HG02943 (cell line): ENCODE data around the gene NTF4.
"Not testable (repeated sequence)": the region's sequence is repeated elsewhere in the genome, so short reads cannot be mapped to it uniquely, and the experiment has no call there.

ENCODE experiments used
- ATAC-seq: cut with Tn5 transposase; IDR thresholded peaks from one replicate; pipeline ENCODE4 v1.9.1; 2021; ENCODE audit warnings: mild to moderate bottlenecking, low read depth, moderate library complexity; ENCODE audit not compliant: unreplicated experiment

NTF4 gene

DNA sequence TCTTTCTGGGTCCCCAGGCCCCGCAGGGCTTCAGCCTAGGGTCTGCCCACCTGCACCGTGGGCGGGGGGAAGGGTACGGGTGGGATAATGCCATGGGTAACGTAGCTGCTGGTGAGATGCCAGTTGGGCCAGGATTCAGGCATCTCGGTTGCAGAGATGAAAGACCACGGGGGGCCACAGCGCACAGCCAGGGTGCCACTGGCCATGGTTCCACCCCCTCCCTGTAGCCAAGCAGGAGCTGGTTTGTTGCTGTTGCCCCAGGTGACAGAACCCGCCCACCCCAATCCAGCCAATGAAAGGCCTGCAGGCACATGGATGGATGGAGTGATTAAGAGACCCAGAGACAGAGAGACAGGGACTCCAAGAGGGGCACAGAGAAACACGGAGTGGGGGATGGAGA lies 6.1 kb downstream of the NTF4 start:
- no peak for ATAC-seq

GRCh38 chr19:49057636-49058234 lies 6.9 kb downstream of the NTF4 start, which contains the start of gene CGB7:
Gene CGB7 (minus strand): TSS chr19:49057749. CDS start chr19:49055375, 2,374 bp downstream.
- no peak for ATAC-seq

DNA sequence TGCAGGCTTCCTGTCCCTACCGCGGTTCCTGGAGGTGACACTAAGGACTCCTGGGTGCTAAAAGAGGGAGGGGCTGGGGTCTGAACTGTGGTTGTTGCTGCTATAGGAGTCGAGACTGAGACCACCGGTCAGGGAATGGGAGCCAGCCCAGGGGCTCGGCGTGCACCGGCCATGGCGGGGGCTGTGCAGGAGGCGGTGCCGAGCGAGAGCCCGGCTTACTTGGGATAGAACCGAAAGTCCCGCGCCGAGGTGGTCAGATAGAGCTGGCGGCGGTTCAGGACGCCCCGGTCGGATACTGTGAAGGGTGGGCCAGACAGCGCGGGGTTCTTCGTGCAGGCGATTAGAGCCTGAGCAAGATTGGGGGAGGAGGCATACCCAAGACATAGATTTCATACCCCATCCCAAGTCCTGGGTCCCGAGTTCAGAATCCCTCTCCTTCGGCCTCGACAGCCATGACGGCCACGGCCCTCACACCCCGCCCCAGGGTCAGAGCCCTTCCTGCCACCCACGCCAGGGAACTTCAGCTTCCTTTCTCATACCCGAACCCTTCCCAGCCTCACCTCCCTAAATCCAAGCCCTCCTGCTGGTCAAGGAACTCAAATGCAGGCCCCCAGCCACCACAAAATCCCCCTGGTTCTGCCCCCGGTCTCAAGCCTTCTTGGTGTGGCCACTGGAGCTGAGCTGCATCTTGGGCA lies 7.6 kb downstream of the NTF4 start:
- ATAC-seq, result not testable (repeated sequence)

GRCh38 chr19:49056101-49056901 lies 8.3 kb downstream of the NTF4 start:
- no peak for ATAC-seq

DNA sequence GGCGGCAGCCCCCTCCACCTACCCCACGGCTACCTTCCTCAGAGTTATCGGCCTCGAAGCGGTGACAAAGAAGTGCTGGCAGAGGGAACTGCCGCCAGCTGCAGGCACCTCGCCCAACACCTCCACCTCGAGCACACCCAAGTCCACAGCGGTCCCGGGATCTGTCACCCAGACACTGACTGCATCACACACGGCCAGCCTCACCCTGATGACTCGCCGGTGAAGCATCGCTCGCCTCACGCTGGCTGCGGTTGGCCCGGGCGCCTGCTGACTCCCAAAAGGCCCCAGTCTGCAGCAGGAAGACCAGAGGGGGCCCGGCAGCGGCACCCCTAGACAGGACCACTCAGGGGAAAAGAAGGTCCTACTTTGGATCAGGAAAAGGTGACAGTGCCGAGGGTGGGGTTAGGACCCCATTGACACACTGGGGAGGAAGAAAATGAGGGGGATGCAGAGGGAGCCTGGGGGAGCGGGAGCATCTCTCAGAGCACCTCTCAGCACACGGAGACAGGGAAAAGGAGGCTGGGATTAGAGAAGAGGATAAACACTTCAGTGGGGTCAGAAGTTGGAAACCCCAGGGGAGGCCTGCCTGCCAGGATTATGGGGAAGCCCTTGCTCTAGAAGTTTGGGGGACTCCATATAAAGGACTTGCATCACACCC lies 14.1 kb downstream of the NTF4 start:
- not testable (repeated sequence) for ATAC-seq

GRCh38 chr19:49049834-49050233 lies 14.8 kb downstream of the NTF4 start:
- ATAC-seq, result not testable (repeated sequence)

- not testable (repeated sequence) for ATAC-seq
These were observed 15.6 kb downstream of the NTF4 start, which contains the start of gene CGB8 for GRCh38 chr19:49049011-49049410. Gene CGB8 (minus strand): TSS chr19:49049111. CDS start chr19:49048739, 372 bp downstream.

DNA sequence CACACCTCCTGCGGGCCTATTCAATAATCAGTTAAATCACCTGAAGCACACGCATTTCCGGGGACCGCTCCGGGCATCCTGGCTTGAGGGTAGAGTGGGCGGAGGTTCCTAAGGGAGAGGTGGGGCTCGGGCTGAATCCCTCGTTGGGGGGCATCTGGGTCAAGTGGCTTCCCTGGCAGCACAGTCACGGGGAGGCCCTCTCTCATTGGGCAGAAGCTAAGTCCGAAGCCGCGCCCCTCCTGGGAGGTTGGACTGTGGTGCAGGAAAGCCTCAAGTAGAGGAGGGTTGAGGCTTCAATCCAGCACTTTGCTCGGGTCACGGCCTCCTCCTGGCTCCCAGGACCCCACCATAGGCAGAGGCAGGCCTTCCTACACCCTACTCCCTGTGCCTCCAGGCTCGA lies 21.1 kb downstream of the NTF4 start, which contains the start of gene CGB5:
Gene CGB5 (plus strand): TSS at position 301 of the 400 bp plus-strand sequence. CDS start 362 bp downstream, outside the sequence.
- not testable (repeated sequence) for ATAC-seq

DNA sequence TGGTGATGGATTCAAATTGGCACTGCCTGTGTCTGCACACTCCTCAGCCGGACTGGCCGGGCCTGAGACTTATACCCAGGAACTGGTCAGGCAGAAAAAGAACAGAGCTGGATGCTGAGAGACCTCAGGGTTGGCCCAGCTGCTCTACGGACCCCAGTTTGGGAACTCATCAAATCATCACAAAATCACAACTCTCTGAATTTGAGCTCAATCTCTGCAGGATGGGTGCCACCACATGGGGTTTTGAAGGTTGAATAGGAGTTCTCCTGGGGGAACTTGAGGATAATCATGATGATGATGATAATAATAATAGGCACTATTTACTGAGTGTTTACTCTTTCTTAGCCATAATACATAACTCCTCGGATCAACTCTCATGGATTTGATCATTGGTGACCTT lies 22.0 kb downstream of the NTF4 start:
- not testable (repeated sequence) for ATAC-seq

GRCh38 chr19:49042177-49042576 lies 22.4 kb downstream of the NTF4 start:
- no peak for ATAC-seq

DNA sequence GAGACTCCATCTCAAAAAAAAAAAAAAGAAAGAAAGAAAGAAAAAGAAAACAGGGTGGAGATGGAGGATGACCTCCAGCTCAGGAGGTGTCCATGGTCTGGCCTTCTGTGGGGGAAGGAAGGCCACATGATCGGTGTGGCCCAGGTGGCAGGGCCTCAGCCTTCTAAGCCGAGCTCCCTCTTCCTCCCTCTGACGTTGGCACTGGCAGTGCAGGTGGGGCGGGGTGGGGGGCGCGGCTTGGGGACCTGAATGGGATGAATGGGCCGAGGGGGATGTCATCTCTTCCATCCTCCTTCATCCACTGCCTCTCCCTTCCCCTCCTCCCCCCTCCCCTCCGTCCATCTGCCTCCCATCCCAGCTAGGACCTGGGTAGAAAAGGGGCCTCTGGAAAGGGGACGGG lies 24.9 kb downstream of the NTF4 start:
- not testable (repeated sequence) for ATAC-seq

DNA sequence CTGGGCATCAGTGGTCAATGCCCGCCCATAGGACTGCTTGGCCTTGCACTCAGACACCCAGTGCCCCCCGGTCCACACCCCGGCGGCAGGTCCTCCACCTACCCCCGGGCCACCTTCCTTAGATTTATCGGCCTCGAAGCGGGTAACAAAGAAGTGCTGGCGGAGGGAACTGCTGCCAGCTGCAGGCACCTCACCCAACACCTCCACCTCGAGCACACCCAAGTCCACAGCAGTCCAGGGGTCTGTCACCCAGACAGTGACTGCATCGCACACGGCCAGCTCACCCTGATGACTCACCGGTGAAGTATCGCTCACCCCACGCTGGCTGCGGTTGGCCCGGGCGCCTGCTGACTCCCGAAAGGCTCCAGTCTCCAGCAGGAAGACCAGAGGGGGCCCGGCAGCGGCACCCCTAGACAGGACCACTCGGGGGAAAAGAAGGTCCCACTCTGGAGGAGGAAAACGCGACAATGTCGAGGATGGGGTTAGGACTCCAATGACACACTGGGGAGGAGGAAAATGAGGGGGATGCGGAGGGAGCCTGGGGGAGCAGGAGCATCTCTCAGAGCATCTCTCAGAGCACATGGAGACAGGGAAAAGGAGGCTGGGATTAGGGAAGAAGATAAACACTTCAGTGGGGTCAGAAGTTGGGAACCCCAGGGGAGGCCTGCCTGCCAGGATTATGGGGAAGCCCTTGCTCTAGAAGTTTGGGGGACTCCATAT lies 25.9 kb downstream of the NTF4 start:
- not testable (repeated sequence) for ATAC-seq

DNA sequence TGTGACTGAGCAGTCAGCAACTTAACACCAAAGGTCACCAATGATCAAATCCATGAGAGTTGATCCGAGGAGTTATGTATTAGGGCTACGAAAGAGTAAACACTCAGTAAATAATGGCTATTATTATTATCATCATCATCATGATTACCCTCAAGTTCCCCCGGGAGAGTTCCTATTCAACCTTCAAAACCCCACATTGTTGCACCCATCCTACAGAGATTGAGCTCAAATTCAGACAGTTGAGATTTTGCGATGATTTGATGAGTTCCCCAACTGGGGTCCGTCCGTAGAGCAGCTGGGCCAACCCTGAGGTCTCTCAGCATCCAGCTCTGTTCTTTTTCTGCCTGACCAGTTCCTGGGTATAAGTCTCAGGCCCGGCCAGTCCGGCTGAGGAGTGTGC lies 26.5 kb downstream of the NTF4 start:
- ATAC-seq, result not testable (repeated sequence)

DNA sequence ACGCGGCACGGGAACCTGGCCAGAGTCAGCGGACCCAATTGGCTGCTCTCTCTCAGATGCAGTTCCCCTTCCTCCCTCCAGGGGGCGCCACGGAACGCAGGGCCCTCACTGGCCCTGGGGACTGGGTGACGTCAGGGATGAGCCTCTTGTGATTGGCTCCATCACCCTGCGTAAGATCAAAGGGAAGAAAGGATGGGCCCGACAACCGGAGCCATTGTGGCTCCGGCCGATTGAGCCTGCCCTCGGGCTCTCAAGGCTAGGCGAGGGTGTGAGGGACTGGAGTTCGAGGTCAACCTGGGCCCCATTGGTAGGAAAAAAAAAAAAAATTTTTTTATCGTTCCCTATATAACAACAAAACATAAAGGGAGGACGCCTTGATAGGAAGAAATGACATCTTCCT lies 27.8 kb downstream of the NTF4 start, which contains the start of gene CGB1:
Gene CGB1 (minus strand): TSS at position 81 of the 400 bp plus-strand sequence. CDS start 184 bp downstream, outside the sequence.
- not testable (repeated sequence) for ATAC-seq

DNA sequence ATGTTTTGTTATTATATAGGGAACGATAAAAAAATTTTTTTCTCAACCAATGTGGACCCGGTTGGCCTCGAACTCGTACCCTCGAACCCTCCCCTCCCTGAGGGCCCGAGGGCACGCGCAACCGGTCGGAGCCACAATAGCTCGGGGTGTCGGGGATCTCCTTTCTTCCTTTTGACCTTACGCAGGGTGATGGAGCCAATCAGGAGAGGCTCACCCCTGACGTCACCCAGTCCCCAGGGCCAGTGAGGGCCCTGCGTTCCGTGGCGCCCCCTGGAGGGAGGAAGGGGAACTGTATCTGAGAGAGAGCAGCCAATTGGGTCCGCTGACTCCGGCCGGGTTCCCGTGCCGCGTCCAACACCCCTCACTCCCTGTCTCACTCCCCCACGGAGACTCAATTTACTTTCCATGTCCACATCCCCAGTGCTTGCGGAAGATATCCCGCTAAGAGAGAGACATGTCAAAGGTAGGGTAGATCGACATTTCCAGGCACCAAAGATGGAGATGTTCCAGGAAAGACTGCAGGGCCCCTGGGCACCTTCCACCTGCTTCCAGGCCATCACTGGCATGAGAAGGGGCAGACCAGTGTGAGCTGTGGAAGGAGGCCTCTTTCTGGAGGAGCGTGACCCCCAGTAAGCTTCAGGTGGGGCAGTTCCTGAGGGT lies 32.8 kb downstream of the NTF4 start, which contains the start of gene CGB2:
Gene CGB2 (plus strand): TSS at position 249 of the 660 bp plus-strand sequence. CDS start 206 bp downstream, at position 455.
- not testable (repeated sequence) for ATAC-seq

- ATAC-seq, result not testable (repeated sequence)
These were observed 34.3 kb downstream of the NTF4 start for GRCh38 chr19:49030323-49030722.

DNA sequence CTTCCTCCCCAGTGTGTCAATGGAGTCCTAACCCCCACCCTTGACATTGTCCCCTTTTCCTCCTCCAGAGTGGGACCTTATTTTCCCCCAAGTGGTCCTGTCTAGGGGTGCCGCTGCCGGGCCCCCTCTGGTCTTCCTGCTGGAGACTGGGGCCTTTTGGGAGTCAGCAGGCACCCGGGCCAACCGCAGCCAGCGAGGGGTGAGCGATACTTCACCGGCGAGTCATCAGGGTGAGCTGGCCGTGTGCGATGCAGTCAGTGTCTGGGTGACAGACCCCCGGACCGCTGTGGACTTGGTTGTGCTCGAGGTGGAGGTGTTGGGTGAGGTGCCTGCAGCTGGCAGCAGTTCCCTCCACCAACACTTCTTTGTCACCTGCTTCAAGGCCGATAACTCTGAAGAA lies 34.9 kb downstream of the NTF4 start:
- not testable (repeated sequence) for ATAC-seq

- not testable (repeated sequence) for ATAC-seq
These were observed 35.9 kb downstream of the NTF4 start for GRCh38 chr19:49028686-49029085.

- ATAC-seq, result not testable (repeated sequence)
These were observed 39.0 kb downstream of the NTF4 start for GRCh38 chr19:49025599-49025998.
